ENCODE results near the gene ARVCF.

DNA sequence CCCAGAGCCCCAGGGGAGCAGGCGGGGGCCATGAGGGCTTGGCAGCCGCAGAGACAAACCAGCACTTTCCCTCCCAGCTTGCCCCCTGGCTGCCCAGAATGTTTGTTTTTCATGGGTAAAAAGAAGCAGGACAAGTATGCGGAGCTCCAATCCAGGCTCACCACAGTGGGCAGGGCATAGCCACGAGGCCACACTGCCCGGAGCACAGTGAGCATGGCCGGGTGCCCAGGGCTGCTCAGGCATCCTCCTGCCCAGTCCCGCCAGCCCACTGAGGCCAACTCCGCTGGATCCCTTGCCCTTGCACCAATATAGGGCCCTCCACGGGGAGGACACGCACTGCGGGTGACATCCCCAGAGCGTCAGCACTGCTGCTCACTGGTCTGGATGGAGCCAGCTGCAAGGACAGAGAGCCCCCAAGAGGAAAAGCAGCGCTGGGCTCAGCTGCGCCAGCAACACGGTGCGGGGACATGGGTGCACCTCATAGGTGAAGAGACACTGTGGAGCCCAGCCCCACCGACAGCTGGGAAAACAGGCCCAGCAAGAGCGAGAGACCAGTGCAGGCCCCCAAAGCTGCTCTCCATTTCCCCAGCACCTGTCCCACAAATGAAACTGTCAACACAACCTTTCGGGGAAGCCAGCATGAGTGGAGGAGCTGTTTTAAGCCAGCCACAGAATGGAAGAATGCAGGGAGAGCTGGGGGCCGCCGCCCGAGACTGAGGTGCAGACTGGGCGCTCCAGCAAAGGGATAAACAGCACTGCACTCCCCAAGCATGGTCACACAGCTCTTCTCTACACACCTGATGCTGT, 24.8 kb downstream of the ARVCF start:
- no peak for TF ChIP-seq POLR2A (IDR thresholded peaks at IDR 0.05; ENCODE audit: low read depth)
- TF ChIP-seq, protein P1, sequence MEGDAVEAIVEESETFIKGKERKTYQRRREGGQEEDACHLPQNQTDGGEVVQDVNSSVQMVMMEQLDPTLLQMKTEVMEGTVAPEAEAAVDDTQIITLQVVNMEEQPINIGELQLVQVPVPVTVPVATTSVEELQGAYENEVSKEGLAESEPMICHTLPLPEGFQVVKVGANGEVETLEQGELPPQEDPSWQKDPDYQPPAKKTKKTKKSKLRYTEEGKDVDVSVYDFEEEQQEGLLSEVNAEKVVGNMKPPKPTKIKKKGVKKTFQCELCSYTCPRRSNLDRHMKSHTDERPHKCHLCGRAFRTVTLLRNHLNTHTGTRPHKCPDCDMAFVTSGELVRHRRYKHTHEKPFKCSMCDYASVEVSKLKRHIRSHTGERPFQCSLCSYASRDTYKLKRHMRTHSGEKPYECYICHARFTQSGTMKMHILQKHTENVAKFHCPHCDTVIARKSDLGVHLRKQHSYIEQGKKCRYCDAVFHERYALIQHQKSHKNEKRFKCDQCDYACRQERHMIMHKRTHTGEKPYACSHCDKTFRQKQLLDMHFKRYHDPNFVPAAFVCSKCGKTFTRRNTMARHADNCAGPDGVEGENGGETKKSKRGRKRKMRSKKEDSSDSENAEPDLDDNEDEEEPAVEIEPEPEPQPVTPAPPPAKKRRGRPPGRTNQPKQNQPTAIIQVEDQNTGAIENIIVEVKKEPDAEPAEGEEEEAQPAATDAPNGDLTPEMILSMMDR (IDR thresholded peaks at IDR 0.05): no peak

Measured in esophagus muscularis mucosa (tissue), 3 donors.